A673 (cell line): Measurements from ENCODE around the gene CAMK1D. TPM values are rescaled to one million over a fixed set of nuclear protein-coding genes. Genes with fewer than 3 reads are reported as not detected.
A peak's percentile ranks its signal among the peaks of the same experiment; 100 is the strongest.

ENCODE experiments used
- BruUV-seq: library from RNA; stranded (reverse); fragments of 400-500 nt; replicated peaks from 2 replicates; lab custom pipeline; 2021; lab: Mats Ljungman, UMichigan
- CTCF ChIA-PET: fragments of 300-600 bp; sonication (Branson Sonifier 250); formaldehyde crosslinking; loops from one replicate; lab custom pipeline; 2022; ENCODE audit warnings: antibody characterized with exemption; lab: Charles Lee
- POLR2A ChIA-PET: fragments of 300-600 bp; sonication (Branson Sonifier 250); formaldehyde crosslinking; loops from one replicate; lab custom pipeline; 2022; ENCODE audit warnings: antibody characterized with exemption; ENCODE audit not compliant: low non-redundant PET; lab: Charles Lee
- DNase-seq: peaks from one replicate; pipeline ENCODE4 v3.0.0-alpha.2; 2015; ENCODE audit warnings: low spot score
- H3K27ac ChIP-seq: fragments of 200-600 bp; sonication (generic); 2 replicates; pipeline ENCODE4 v1.5.1; 2016; ENCODE audit warnings: mixed run types, low read depth, mild to moderate bottlenecking, mixed read lengths, antibody characterized with exemption, low read length; ENCODE audit not compliant: poor library complexity, severe bottlenecking
- H3K27me3 ChIP-seq: fragments of 200-600 bp; sonication (generic); replicated peaks from 2 replicates; pipeline ENCODE4 v1.6.1; 2017; ENCODE audit warnings: mixed run types, low read depth, mild to moderate bottlenecking, mixed read lengths, antibody characterized with exemption, low read length; ENCODE audit not compliant: insufficient read depth, poor library complexity
- H3K36me3 ChIP-seq: fragments of 200-600 bp; sonication (generic); 2 replicates; pipeline ENCODE4 v1.6.1; 2016; ENCODE audit warnings: mixed run types, mild to moderate bottlenecking, mixed read lengths, antibody characterized with exemption, low read length; ENCODE audit not compliant: insufficient read depth, poor library complexity, severe bottlenecking
- H3K4me1 ChIP-seq: fragments of 200-600 bp; sonication (generic); 2 replicates; pipeline ENCODE4 v1.6.1; 2017; ENCODE audit warnings: mixed run types, mild to moderate bottlenecking, mixed read lengths, antibody characterized with exemption, low read length; ENCODE audit not compliant: insufficient read depth, poor library complexity, severe bottlenecking
- H3K4me3 ChIP-seq: fragments of 200-600 bp; sonication (generic); 2 replicates; pipeline ENCODE4 v1.5.1; 2016; ENCODE audit warnings: low read depth, mixed run types, mild to moderate bottlenecking, mixed read lengths, low read length; ENCODE audit not compliant: poor library complexity, severe bottlenecking
- H3K9me3 ChIP-seq: fragments of 200-600 bp; sonication (generic); 2 replicates; pipeline ENCODE4 v1.6.1; 2016; ENCODE audit warnings: mixed run types, low read depth, mild to moderate bottlenecking, mixed read lengths, antibody characterized with exemption, low read length; ENCODE audit not compliant: poor library complexity, severe bottlenecking
- CTCF ChIP-seq: fragments of 300-800, 200-600 bp; sonication (generic); conservative IDR thresholded peaks from 2 replicates; pipeline ENCODE4 v1.5.1; 2017; ENCODE audit warnings: low read depth, mild to moderate bottlenecking, antibody characterized with exemption, low read length, moderate library complexity, mixed read lengths
- EZH2 ChIP-seq: fragments of 200-600 bp; sonication (generic); IDR thresholded peaks from 2 replicates; pipeline ENCODE4 v1.6.1; 2017; ENCODE audit warnings: borderline replicate concordance, low read depth, mild to moderate bottlenecking, mixed read lengths, antibody characterized with exemption, low read length; ENCODE audit not compliant: poor library complexity, severe bottlenecking
- intact Hi-C: fragments of 100-400 bp; cut with micrococcal nuclease; formaldehyde crosslinking; loops from one replicate; pipeline ENCODE4 v1.10.0; 2022; ENCODE audit not compliant: unreplicated experiment
- total RNA-seq: library from RNA; stranded (reverse); gene quantifications from 2 replicates; pipeline ENCODE4 v1.2.3, GENCODE V29; 2021

Gene CAMK1D
- total RNA-seq, 1 experiment from 2014 or later = 23.7 TPM

GRCh38 chr10:12709000-12709401, 359.7 kb downstream of the CAMK1D start:
- BruUV-seq = no TSS peak
- Histone ChIP-seq H3K27me3 (no peaks in the 10 kb centered on the region), H3K4me1 (peaks cover 58% of the 10 kb centered on the region), H3K27ac (peak overlapping the region; percentile 88), H3K36me3 (no peaks in the 10 kb centered on the region), H3K9me3 (no peaks in the 10 kb centered on the region), H3K4me3 (no peak overlapping the region)
- CTCF ChIA-PET = interaction anchor here (3.0 kb wide), 1 partner anchor 444 kb away, joined by 8 read pairs; no protein-coding TSS in a partner anchor
- DNase-seq = no peak
- intact Hi-C loops = loop anchor here (10.0 kb wide), 1 partner anchor 364 kb away; the partner anchor contains the start of gene CAMK1D
- TF ChIP-seq CTCF = no peak
- no peak for TF ChIP-seq EZH2
- POLR2A ChIA-PET = no interaction called here

GRCh38 chr10:12709521-12709963, 360.2 kb downstream of the CAMK1D start:
- CTCF ChIA-PET = interaction anchor here (3.0 kb wide), 1 partner anchor 445 kb away, joined by 8 read pairs; no protein-coding TSS in a partner anchor
- no TSS peak for BruUV-seq
- peaks cover 58% of the 10 kb centered on the region for H3K4me1 ChIP-seq
- no peaks in the 10 kb centered on the region for H3K36me3 ChIP-seq
- intact Hi-C loops = loop anchor here (10.0 kb wide), 1 partner anchor 365 kb away; the partner anchor contains the start of gene CAMK1D
- TF ChIP-seq EZH2 (no peak), CTCF (no peak)
- POLR2A ChIA-PET = no interaction called here
- H3K27me3 ChIP-seq = no peaks in the 10 kb centered on the region
- no peaks in the 10 kb centered on the region for H3K9me3 ChIP-seq
- peak overlapping the region; percentile 88 for H3K27ac ChIP-seq
- H3K4me3 ChIP-seq = no peak overlapping the region
- peak; percentile 58 for DNase-seq

DNA sequence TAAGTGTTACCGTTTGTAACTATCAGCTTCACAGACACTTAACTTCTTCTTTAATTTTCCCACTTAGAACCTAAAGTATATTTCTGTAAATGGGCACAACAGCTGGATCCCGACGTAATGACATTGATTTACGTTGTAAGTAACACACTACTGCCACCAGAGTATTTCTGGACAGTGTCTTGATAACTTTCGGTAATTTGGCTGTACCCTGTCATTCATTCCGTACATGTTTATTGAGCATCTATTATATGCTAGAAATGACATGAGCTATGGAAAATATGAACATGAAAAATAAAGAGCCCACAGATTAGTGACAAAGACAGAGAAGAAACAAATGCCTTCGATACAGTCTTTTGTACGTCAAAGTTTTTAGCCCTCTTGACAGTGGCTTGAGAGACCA, 360.8 kb downstream of the CAMK1D start:
- Histone ChIP-seq H3K36me3 (no peaks in the 10 kb centered on the region), H3K4me1 (peaks cover 58% of the 10 kb centered on the region), H3K4me3 (no peak overlapping the region), H3K27ac (peak overlapping the region; percentile 88), H3K27me3 (no peaks in the 10 kb centered on the region), H3K9me3 (no peaks in the 10 kb centered on the region)
- intact Hi-C loops = loop anchor here (2.0 to 5.0 kb wide), 2 partner anchors 168 to 193 kb away; no protein-coding TSS in a partner anchor
- ChIA-PET POLR2A (interaction anchor here (0.5 kb wide), 1 partner anchor 428 kb away, joined by 4 read pairs; no protein-coding TSS in a partner anchor), CTCF (interaction anchor here (1.4 to 3.0 kb wide), 2 partner anchors 10 to 446 kb away, joined by 4 to 8 read pairs; no protein-coding TSS in a partner anchor)
- BruUV-seq = no TSS peak
- no peak for DNase-seq
- TF ChIP-seq EZH2 (no peak), CTCF (no peak)
